NT2/D1 (cell line): Measurements from ENCODE around the gene TOE1.
"Not testable (repeated sequence)": the region's sequence is repeated elsewhere in the genome, so short reads cannot be mapped to it uniquely, and the experiment has no call there.

Source experiments
- DNase-seq: peaks from one replicate; pipeline ENCODE4 v3.0.0-alpha.2; 2011; ENCODE audit warnings: low read depth, low spot score
- H3K27me3 ChIP-seq: 2 replicates; pipeline ENCODE4 v1.6.0; 2011; ENCODE audit warnings: mild to moderate bottlenecking; ENCODE audit not compliant: insufficient read length, insufficient read depth
- H3K36me3 ChIP-seq: 2 replicates; pipeline ENCODE4 v1.6.1; 2011; ENCODE audit warnings: mild to moderate bottlenecking, low read length, mixed read lengths; ENCODE audit not compliant: insufficient read depth, insufficient read length
- H3K4me1 ChIP-seq: 2 replicates; pipeline ENCODE4 v1.5.1; 2011; ENCODE audit not compliant: insufficient read depth, insufficient read length
- H3K4me3 ChIP-seq: 2 replicates; pipeline ENCODE4 v1.5.1; 2011; ENCODE audit warnings: low read depth; ENCODE audit not compliant: insufficient read length
- H3K9ac ChIP-seq: 2 replicates; pipeline ENCODE4 v1.6.0; 2011; ENCODE audit warnings: low read depth; ENCODE audit not compliant: insufficient read length
- H3K9me3 ChIP-seq: 2 replicates; pipeline ENCODE4 v1.5.1; 2011; ENCODE audit warnings: mild to moderate bottlenecking, low read length; ENCODE audit not compliant: insufficient read depth
- SUZ12 ChIP-seq: IDR thresholded peaks from 2 replicates; pipeline ENCODE4 v1.6.1; 2011; ENCODE audit not compliant: insufficient read length, insufficient read depth; ENCODE audit errors: extremely low read depth
- YY1 ChIP-seq: IDR thresholded peaks from 2 replicates; pipeline ENCODE4 v1.6.1; 2011; ENCODE audit not compliant: insufficient read length, insufficient read depth
- ZNF274 ChIP-seq: IDR thresholded peaks from 2 replicates; pipeline ENCODE4 v1.6.1; 2011; ENCODE audit warnings: mild to moderate bottlenecking, low read depth, low read length

Gene TOE1

DNA sequence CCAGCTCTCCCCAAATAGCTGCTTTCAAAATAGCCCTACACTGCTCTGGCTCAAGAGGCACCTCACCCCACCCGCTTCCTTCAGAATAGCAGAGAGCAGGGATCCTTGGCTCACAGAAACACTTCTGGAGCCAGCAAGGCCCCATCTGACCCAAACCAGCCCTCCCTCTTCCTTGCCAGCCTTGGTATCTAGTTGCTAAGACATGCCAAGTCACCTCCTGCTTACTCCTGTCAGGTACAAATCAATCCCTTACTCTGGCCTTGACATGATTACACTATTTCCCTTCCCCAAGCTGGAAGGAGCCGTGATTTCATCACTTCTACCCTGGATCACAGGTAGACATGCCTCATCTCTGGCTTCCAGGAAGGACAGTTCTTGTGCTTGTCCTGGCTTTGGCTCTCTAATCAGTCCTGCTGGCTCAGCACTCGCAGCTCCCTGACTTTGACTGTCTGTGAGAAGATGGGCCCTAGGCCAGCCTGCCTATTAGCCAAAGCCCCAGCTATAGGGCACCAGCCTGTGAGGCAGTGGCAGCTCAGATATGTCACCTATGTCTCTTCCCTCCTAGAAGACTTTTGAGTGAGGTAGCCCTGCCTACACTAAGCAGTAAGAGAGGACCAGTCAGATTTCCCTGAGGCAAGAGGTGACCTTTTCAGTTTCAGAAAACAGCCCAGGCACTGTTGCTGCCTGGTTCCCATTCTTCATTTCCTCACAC is 9.2 kb downstream of the TOE1 start:
- TF ChIP-seq SUZ12 (no peak), ZNF274 (no peak), YY1 (no peak)
- no peak overlapping the region for H3K4me3 ChIP-seq
- peaks cover 10% of the 10 kb centered on the region for H3K4me1 ChIP-seq
- no peak overlapping the region for H3K9ac ChIP-seq
- H3K36me3 ChIP-seq: peaks cover 27% of the 10 kb centered on the region
- no peaks in the 10 kb centered on the region for H3K27me3 ChIP-seq
- no peaks in the 10 kb centered on the region for H3K9me3 ChIP-seq
- no peak for DNase-seq

DNA sequence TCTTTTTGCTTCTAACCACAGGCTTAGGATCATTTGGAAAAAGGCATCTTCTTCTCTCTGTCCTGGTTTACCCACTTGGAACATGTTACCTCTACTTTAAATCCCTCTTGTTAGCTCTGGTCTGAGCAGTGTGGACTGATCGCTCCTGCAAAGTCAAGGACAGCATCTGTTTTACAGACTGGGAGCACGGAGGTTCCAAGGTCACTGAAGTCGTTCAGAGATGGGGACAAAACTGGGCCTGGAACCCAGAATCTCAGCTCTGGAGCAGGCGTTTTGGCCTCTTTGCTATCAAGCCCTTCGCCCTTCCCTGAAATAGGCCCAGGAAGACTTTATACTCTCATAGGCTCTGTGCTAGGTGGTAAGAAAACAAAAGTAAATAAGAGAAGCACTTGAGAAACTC is 11.5 kb downstream of the TOE1 start:
- no peak overlapping the region for H3K9ac ChIP-seq
- H3K9me3 ChIP-seq: no peaks in the 10 kb centered on the region
- peaks cover 4% of the 10 kb centered on the region for H3K36me3 ChIP-seq
- peaks cover 10% of the 10 kb centered on the region for H3K4me1 ChIP-seq
- DNase-seq: no peak
- TF ChIP-seq SUZ12 (no peak), ZNF274 (no peak), YY1 (no peak)
- H3K4me3 ChIP-seq: no peak overlapping the region
- H3K27me3 ChIP-seq: no peaks in the 10 kb centered on the region

DNA sequence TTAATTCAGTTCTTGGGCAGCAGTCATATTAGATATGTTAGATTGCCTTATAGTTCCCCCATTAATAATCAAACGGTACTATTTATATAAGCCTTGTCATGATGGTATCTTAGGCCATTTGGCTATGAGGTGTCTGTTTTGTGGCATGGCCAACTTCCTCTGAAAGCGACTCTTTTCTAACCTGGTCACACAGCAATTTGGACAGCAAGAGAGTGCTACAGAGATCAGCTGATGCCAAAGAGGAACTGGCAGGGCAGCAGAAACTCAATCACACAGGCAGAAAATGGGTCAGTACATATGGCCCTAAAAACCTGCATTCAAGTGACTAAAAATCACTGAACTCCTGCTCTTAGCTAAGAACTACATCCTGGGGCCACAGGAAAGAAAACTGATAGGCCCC is 13.7 kb downstream of the TOE1 start:
- H3K4me3 ChIP-seq: no peak overlapping the region
- H3K4me1 ChIP-seq: peaks cover 8% of the 10 kb centered on the region
- DNase-seq: no peak
- H3K36me3 ChIP-seq: no peaks in the 10 kb centered on the region
- no peak overlapping the region for H3K9ac ChIP-seq
- no peaks in the 10 kb centered on the region for H3K9me3 ChIP-seq
- no peak for TF ChIP-seq YY1
- no peaks in the 10 kb centered on the region for H3K27me3 ChIP-seq

DNA sequence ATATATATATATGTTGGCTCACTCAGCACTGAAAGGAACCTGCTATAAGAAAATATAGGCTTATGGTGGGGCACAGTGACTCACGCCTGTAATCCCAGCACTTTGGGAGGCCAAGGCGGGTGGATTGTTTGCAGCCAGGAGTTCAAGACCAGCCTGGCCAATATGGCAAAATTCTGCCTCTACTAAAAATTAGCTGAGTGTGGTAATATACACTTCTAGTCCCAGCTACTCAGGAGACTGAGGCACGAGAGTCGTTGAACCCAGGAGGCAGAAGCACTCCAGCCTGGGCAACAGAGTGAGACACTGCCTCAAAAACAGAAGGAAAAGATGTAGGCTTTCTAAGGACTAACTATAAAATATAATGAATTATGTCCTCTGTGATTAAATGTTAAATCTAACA is 14.9 kb downstream of the TOE1 start:
- TF ChIP-seq SUZ12: no peak
- no peak for TF ChIP-seq YY1
- no peak for TF ChIP-seq ZNF274
- no peak for DNase-seq

DNA sequence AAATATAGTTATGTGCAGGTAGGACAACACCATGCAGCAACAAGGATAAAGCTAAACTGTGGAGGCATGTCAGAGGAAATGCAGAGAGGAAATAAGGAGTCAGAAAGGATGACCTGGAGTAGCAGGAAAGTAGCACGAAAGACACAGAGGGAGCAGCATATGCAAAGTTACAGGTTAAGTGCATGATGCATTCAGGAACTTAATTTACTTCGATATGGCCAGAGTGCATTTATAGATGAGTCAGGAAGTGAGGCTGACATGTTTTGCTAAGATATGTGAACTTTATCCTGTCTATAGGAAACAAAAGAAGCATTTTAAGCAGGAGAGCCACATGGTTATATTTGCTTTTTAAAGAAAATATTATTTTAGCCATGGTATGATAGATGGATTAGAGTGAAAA is 15.7 kb downstream of the TOE1 start:
- H3K4me1 ChIP-seq: no peaks in the 10 kb centered on the region
- H3K9ac ChIP-seq: no peak overlapping the region
- no peaks in the 10 kb centered on the region for H3K36me3 ChIP-seq
- no peaks in the 10 kb centered on the region for H3K27me3 ChIP-seq
- H3K4me3 ChIP-seq: no peak overlapping the region
- no peaks in the 10 kb centered on the region for H3K9me3 ChIP-seq
- TF ChIP-seq YY1 (no peak), ZNF274 (no peak), SUZ12 (no peak)
- DNase-seq: no peak

More for the DNA sequence above, 14.9 kb downstream of the TOE1 start:
- H3K9ac ChIP-seq: no peak overlapping the region
- H3K4me3 ChIP-seq: no peak overlapping the region
- no peaks in the 10 kb centered on the region for H3K36me3 ChIP-seq
- no peaks in the 10 kb centered on the region for H3K4me1 ChIP-seq
- H3K9me3 ChIP-seq: no peaks in the 10 kb centered on the region
- no peaks in the 10 kb centered on the region for H3K27me3 ChIP-seq

DNA sequence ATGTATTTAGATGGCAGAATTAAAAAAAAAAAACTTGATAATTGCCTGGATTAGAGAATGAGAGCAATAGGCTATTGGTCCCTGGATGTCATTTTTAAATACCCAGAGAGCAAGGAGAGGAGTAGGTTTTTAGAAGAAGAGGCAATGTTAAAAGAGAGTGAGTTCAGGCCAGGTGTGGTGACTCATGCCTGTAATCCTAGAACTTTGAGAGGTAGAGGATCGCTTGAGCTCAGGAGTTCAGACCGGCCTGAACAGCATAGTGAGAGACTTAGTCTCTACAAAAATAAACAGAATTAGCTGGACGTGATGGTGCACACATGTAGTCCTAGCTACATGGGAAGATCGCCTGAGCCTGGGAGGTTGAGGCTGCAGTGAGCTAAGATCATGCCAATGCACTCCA is 16.2 kb downstream of the TOE1 start:
- no peaks in the 10 kb centered on the region for H3K9me3 ChIP-seq
- H3K4me1 ChIP-seq: no peaks in the 10 kb centered on the region
- H3K9ac ChIP-seq: no peak overlapping the region
- no peaks in the 10 kb centered on the region for H3K36me3 ChIP-seq
- no peaks in the 10 kb centered on the region for H3K27me3 ChIP-seq
- DNase-seq: no peak
- H3K4me3 ChIP-seq: no peak overlapping the region
- no peak for TF ChIP-seq YY1
- TF ChIP-seq ZNF274: no peak
- no peak for TF ChIP-seq SUZ12

DNA sequence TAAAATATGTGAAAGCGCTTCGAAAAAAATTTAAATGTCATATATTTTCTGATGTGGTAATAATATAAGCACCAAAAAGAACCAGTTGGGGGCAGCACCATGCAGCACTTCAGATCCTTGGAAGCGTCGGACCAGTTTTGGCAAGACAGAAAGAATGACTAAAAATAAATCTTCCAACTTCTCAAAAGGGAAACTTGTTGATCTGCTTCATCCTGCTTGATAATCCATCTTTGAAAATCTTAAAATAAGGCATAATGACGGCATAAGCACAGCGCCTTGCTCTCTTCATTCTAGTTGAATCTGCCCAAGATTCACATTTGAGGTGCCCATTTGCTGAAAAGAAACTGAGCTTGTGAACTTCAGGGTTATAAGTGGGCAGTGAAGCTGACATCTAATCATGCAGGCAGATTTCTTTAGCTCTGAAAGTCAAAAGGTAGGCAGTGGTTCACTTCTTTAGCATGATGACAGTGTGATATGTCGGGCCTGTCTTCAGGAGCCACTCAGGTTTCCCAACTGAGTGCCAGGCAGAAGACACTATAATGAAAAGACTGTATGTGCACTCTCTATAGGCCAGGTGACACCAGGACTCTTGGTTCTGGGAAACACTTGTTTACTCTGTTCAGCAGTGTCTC is 20.0 kb downstream of the TOE1 start:
- peak overlapping the region; percentile 12 for H3K9ac ChIP-seq
- no peak overlapping the region for H3K4me3 ChIP-seq

DNA sequence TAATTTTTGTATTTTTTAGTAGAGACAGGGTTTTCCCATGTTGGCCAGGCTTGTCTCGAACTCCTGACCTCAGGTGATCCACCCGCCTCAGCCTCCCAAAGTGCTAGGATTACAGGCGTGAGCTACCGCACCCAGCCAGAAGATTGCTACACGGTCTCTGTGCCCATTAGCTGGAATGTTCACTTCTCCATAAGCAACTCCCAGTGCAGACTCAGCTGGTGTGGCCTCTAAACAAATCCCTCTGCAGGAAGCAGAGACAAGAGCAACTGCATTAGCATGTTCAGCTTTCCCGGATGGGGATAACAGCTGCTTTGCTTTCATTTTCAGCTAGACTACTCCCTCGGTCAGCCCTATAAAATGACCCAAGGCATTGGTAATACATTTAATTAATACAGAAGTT is 21.0 kb downstream of the TOE1 start:
- H3K9me3 ChIP-seq, H3K4me1 ChIP-seq, H3K27me3 ChIP-seq, H3K4me3 ChIP-seq, H3K36me3 ChIP-seq, H3K9ac ChIP-seq: not testable (repeated sequence)
- peak; percentile 62 for DNase-seq

More for the DNA sequence above, 20.0 kb downstream of the TOE1 start:
- DNase-seq: no peak
- no peaks in the 10 kb centered on the region for H3K36me3 ChIP-seq
- H3K9me3 ChIP-seq: no peaks in the 10 kb centered on the region
- H3K4me1 ChIP-seq: no peaks in the 10 kb centered on the region
- H3K27me3 ChIP-seq: no peaks in the 10 kb centered on the region
- no peak for TF ChIP-seq ZNF274
- TF ChIP-seq SUZ12: no peak
- no peak for TF ChIP-seq YY1
